Limb (tissue), 2 donors: ENCODE measurements around the gene HSPB6.
"Not testable (repeated sequence)": the region's sequence is repeated elsewhere in the genome, so short reads cannot be mapped to it uniquely, and the experiment has no call there.

Experiments
- DNase-seq, 2 donors: peaks; one replicate each; pipeline ENCODE4 v3.0.0-alpha.2; 2016; ENCODE audit errors: extremely low spot score in 2 of 2

HSPB6 gene

GRCh38 chr19:35732540-35733179 lies 24.2 kb downstream of the HSPB6 start:
- DNase-seq = no peak

GRCh38 chr19:35731779-35732405 lies 24.9 kb downstream of the HSPB6 start:
- no peak for DNase-seq

DNA sequence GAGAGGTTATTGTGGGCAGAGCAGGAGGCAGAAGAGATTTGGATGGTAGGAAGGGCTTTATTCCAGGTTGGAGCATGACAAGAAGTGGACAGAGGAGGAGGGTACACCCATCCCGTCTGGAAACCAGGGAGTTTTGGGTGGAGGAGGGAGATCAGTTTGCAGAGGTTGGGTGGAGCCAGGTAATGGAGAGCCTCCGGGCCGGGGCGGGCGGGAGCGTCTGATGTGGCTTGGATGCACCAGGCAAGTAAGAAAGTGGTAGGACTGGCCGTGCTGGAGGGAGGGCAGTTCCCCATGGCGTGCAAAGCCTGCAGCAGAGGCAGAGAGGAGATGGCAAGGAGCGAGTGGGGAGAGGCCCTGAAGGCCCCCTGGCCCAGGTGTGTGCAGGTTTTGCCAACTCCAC lies 25.5 kb downstream of the HSPB6 start:
- DNase-seq = no peak

GRCh38 chr19:35730326-35730725 lies 26.5 kb downstream of the HSPB6 start:
- no peak for DNase-seq

DNA sequence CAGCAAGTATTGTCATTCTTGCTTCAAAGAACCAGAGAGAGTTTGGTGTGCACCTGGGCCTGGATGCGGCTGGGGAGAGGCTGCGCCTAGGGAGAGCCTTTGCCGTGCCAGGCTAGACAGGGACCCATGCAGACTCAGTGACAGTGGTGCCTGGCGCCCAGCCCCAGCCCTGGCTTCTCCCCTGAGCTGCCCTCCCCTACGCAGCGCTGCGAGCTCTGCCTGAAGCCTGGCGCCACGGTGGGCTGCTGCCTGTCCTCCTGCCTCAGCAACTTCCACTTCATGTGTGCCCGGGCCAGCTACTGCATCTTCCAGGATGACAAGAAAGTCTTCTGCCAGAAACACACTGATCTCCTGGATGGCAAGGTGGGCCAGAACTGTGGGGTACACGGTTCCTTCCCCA lies 27.1 kb downstream of the HSPB6 start:
- no peak for DNase-seq

DNA sequence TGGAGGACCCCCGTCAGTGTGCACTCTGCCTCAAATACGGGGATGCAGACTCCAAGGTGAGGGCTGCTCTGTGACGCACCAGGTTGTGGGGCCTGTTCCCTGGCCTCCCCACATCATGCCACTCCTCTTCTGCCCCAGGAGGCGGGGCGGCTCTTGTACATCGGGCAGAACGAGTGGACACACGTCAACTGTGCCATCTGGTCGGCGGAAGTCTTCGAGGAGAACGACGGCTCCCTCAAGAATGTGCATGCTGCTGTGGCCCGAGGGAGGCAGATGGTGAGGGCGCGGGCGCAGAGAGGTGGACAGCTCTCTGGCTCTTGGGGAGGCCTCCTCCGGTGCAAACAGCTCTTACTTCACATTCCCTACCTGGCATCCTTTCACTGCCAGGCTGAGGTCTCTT lies 27.8 kb downstream of the HSPB6 start:
- no peak for DNase-seq

DNA sequence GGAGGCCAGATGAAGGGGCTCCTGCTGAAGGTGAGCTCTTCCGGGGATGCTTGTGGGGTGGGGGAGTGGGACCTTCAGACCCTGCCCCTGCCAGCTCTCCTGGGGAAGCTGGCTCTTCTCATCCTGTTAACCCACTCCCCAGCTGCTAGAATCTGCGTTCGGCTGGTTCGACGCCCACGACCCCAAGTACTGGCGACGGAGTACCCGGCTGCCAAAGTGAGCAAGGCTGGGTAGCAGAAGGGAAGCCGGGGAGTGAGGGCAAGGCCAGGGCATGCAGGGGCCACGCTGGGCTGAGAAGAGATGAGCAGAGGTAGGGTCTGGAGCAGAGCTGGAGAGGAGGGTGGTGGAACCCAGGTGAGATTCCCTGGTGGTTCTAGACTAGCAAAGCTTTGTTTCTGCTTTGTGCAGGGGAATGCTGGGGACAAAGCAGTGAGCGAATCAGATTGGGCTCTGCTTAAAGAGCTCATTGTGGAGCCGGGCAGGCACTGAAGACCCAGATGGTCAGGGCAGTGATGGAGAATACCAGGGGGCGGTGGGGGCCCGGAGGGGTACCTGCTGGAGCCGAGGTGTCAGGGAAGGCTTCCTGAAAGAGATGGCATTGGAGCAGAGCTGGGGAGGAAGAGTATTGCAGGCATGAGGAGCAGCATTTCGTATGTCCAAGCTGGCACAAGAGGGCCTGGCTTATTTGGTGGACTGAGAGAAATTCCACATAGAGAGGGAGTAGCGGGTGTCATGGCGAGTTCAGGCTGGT lies 28.7 kb downstream of the HSPB6 start:
- DNase-seq = no peak

- DNase-seq = no peak
Measured at GRCh38 chr19:35727053-35727955, 29.5 kb downstream of the HSPB6 start.

DNA sequence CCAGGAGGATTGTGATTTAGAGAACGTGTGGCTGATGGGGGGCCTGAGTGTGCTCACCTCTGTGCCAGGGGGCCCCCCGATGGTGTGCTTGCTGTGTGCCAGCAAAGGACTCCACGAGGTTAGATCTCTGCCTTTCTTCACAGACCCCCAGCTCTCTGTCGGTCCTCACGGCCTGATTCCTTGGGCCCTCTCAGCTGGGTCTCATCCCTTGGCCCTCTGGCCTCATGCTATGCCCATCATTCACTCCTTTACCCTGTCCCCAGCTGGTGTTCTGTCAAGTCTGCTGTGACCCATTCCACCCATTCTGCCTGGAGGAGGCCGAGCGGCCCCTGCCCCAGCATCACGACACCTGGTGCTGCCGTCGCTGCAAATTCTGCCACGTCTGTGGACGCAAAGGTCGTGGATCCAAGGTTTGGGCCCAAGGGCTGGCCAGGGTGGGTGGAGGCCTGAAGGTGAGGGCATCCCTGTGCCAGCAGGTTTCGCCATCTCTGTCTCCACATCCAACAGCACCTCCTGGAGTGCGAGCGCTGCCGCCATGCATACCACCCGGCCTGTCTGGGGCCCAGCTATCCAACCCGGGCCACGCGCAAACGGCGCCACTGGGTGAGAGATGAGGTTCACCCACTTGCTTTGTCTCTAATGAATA lies 31.5 kb downstream of the HSPB6 start:
- no peak for DNase-seq

DNA sequence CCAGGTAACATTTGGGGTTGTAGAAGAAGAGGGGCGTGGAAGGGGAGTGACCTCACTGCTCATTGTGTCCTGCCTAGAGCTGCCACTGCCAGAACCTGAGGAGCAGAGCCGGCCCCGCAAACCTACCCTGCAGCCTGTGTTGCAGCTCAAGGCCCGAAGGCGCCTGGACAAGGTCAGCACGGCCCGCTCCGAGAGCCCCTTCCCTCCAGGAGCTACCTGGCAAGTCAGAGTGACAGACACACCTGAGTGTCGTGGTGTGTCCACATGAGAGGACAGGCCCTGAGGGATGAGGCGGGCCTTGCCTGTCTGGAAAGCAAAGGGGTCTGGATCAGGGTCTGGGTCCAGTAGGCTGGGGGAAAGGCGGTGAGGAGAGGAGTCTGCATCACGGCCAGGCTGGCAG lies 32.3 kb downstream of the HSPB6 start:
- no peak for DNase-seq

DNA sequence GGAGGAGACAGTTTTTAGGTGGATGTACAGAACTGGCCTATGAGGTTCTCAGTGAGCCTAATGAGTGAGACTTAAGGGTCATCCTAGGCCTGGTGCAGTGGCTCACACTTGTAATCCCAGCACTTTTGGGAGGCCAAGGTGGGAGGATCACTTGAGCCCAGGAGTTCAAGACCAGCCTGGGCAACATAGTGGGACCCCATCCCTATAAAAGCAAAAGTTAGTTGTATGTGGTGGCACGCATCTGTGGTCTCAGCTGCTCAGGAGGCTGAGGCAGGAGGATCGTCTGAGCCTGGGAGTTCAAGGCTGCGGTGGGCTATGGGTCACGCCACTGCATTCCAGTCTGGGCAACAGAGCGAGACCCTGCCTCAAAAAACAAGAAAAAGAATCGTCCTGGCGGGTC lies 32.7 kb downstream of the HSPB6 start:
- DNase-seq = not testable (repeated sequence)

DNA sequence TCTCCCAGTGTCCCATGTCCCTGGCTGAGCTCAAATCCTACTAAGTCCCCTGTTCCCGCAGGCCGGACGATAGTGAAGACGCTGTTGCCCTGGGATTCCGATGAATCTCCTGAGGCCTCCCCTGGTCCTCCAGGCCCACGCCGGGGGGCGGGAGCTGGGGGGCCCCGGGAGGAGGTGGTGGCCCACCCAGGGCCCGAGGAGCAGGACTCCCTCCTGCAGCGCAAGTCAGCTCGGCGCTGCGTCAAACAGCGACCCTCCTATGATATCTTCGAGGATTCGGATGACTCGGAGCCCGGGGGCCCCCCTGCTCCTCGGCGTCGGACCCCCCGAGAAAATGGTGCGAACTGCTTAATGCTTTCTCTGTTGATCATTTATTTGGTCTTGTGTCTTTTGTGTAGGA lies 33.2 kb downstream of the HSPB6 start:
- DNase-seq = no peak

DNA sequence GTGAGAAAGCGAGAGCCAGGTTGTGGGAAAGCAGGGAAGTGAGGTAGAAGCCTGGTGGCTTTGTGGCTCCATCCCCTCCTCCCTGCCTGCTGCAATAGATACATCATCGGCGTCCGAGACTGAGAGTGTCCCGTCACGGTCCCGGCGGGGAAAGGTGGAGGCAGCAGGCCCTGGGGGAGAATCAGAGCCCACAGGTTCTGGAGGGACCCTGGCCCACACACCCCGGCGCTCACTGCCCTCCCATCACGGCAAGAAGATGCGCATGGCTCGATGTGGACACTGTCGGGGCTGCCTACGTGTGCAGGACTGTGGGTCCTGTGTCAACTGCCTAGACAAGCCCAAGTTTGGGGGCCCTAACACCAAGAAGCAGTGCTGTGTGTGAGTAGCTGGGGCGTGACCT lies 33.9 kb downstream of the HSPB6 start:
- no peak for DNase-seq

DNA sequence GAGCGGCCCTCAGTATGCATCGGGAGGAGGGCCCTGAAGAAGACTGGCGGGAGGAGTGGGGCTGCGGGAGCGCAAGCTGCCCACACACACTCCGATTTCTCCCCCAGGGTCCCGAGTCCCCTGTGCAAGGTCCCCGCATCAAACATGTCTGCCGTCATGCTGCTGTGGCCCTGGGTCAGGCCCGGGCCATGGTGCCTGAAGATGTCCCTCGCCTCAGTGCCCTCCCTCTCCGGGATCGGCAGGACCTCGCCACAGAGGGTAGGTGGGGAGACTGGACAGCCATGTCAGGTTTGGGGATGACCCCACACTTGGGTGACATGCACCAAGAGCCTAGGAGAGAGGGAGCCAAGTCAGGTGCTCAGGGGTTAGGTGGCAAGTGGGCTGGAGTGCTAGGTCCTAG lies 34.4 kb downstream of the HSPB6 start:
- peak in 1 of 2 donors; percentile 24 for DNase-seq

- DNase-seq = peak in 1 of 2 donors; percentile 27
Measured at GRCh38 chr19:35721374-35721773, 35.5 kb downstream of the HSPB6 start.

- DNase-seq = peak in 1 of 2 donors; percentile 29
Measured at GRCh38 chr19:35720648-35721047, 36.2 kb downstream of the HSPB6 start.

DNA sequence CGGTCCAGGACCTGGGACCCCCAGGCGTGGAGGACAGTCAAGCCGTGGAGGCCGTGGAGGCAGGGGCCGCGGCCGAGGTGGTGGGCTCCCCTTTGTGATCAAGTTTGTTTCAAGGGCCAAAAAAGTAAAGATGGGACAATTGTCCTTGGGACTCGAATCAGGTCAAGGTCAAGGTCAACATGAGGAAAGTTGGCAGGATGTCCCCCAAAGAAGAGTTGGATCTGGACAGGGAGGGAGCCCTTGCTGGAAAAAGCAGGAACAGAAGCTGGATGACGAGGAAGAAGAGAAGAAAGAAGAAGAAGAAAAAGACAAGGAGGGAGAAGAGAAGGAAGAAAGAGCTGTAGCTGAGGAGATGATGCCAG lies 36.7 kb downstream of the HSPB6 start:
- no peak for DNase-seq

DNA sequence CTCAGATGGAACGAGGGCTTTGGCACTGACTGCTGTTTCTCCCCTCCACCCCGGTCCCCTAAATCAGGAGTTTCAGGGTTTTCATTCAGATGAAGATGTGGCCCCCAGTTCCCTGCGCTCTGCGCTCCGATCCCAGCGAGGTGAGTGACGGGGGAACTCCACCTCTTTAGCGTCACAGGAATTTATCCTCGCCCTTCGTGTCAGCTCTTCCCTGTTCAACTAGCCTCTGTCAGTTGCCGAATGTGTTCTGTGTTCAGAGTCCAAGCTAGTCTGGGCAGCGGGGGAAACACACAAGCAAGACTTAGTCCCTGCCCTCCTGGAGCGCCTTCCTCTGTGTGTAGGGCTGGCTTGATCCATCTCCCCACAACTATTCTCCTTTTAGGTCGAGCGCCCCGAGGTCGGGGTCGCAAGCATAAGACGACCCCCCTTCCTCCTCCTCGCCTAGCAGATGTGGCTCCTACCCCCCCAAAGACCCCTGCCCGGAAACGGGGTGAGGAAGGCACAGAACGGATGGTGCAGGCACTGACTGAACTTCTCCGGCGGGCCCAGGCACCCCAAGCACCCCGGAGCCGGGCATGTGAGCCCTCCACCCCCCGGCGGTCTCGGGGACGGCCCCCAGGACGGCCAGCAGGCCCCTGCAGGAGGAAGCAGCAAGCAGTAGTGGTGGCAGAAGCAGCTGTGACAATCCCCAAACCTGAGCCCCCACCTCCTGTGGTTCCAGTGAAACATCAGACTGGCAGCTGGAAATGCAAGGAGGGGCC lies 37.2 kb downstream of the HSPB6 start:
- DNase-seq = peak in 1 of 2 donors; percentile 28

DNA sequence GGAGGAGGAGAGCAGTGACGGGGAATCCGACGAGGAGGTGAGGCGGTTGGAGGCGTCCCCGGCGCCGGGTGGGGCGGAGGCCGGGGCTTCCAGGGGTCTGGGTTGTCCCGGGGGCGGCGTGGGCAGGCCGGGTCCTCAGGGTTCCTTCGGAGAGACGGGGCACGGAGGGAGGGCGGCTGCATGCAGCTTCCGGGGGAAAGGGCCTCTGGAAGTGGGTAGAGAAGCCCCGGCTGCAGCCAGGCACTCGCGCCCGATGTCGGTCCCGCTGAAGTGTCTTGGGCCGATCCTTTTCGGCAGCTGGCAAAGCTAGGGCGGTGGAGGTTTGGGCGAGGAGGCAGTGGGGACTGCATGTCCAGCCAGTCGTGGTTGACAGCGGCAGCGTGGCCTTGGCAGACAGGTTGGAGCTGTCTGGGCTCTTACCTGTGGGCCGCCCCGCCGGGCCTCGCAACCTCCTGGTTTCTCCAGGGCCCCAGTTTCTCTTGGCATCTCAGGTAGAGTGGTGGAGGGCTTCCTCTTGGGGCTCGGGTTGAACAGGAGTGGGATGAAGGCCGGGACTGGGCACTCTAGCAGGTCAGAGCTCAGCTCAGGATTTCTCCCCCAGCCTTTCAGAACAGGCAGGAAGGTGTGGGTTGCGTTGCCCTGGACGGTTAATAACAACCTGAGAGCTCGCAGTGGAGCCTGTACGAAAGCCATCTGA lies 38.3 kb downstream of the HSPB6 start:
- peak in 1 of 2 donors; percentile 66 for DNase-seq
